SIG-M5 treated with dmso at 0.1 percent for 504 hours (cell line): ENCODE results near the gene ACVR1.
"Not testable (repeated sequence)": the region's sequence is repeated elsewhere in the genome, so short reads cannot be mapped to it uniquely, and the experiment has no call there.

Source experiments
- DNase-seq: peaks from one replicate; lab custom pipeline; 2025; ENCODE audit not compliant: unreplicated experiment; lab: John Stamatoyannopoulos, UW

Gene ACVR1

DNA sequence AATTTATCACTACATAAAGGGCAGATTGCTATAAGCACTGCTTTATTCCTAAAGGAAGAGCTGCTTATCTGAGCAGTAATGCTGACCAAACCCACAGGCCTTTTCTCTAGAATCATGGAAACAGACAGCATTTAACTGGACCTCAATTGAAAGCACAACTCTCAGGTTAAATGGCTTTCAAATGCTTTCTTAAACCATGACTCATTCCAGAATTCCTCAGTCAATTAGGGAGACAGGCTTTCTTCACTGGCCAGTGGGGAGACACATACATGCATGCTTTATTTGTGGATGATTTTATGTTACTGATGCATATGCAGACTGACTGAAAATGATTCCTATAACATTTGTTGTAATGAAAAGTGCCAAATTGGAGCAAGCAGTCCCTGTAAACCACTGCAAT, 114.6 kb downstream of the ACVR1 start:
- DNase-seq, result no peak

DNA sequence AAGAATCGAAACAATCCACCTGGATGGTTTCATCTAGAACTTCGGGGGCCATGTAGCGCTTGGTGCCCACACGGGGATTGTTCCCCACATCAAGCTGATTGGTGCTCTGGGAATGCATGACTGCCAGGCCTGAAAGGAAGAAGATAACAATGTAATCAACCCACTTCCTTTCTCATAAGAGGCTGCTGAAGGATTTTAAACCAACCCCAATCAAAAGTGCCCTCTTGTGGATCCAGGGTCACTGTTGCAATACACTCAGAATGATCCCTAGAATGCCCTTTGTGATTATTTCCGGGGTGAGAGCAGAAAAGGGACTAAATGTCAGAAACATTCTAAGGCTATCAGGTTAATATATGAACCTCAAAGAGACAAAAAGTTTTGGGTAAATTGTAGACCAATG, 115.2 kb downstream of the ACVR1 start:
- DNase-seq, result no peak

DNA sequence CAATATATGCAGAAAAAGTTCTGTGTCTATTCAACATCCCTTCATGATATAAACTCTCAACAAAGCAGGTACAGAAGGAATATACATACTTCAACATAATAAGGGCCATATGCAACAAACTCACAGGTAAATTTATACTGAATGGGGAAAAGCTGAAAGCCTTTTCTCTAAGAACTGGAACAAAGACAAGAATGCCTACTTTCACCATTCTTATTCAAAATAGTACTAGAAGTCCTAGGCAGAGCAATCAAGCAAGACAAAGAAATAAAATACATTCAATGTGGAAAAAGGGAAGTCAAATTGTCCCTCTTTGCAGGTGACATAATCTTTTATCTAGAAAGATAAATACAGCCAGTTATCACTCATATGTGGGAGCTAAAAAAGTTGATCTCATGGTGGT, 116.3 kb downstream of the ACVR1 start:
- no peak for DNase-seq

DNA sequence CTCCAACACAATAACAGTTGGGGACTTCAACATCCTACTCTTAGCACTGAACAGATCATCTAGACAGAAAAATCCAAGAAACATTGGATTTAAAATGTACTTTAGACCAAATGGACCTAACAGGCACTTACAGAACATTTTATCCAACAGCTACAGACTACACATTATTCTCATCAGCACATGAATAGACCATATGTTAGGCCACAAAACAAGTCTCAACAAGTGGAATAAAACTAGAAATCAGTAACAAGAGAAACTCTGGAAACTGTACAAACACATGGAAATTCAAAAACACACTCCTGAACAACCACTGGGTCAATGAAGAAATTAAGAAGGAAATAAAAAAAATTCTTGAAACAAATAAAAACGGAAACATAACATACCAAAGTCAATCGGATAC, 117.5 kb downstream of the ACVR1 start:
- no peak for DNase-seq

DNA sequence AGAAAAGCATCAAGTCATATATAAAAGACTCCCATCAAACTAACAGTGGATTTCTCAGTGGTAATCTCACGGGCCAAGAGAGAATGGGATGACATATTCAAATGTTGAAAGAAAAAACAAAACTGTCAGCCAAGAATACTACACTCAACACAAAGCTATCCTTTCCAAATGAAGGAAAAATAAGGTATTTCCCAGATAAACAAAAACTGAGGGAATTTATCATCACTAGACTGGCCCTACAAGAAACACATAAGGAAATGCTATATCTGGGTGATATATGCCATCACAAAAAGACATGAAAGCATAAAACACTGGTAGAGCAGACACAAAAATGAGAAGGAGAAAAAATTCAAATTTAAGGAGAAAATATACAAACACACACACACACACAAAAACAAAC, 118.6 kb downstream of the ACVR1 start:
- DNase-seq, result no peak

DNA sequence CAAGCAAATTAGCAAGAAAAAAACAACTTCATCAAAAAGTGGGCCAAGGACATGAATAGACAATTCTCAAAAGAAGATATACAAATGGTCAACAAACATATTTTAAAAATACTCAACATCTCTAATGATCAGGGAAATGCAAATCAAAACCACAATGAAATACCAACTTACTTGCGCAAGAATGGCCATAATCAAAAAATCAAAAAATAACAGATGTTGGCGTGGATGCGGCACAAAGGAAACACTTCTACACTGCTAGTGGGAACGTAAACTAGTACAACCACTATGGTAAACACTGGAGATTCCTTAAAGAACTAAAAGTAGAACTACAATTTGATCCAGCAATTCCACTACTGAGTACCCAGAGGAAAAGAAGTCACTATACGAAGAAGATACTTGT, 119.7 kb downstream of the ACVR1 start:
- not testable (repeated sequence) for DNase-seq

DNA sequence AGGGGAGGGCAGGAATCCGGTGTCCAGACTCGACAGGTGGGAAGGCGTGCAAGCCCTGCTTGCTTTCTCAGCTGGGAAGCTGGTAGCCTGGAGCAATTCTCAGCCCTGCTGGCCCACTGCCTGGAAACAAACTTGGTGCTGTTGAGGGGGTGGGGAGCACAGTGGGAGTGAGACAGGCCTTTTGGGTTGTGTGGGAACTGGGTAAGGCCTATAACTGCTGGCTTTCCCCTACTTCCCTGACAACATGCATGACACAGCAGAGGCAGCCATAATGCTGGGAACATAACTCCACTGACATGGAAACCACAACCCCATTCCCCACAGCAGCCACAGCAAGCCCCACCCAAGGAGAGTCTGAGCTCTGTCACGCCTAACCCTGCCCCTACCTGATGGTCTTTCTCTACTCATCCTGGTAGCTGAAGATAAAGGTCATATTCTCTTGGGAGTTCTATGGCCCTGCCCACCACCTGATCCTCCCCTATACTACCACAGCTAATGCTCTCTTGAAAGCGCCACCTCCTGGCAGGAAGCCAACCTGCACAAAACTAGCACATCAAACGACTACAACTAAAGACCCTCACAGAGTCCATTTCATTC, 124.6 kb downstream of the ACVR1 start:
- no peak for DNase-seq

DNA sequence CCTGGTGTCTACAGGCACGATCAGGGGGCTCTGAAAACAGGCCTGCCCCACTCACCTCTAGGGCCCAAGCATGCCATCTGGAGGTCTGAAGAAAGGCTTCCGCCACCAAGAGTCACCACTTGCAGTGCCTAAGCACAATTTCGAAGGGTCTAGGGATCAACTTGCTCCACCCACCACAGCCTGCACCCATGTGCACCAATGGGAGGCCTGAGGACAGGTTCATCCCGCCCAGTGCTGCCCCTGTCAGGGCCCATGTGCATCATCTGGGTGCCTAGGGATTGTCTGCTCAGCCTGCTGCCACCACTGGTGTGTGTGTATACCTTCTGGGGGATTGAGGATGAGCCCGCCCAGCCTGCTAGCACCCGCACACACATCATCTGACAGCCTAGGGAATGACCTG, 126.4 kb downstream of the ACVR1 start:
- no peak for DNase-seq

DNA sequence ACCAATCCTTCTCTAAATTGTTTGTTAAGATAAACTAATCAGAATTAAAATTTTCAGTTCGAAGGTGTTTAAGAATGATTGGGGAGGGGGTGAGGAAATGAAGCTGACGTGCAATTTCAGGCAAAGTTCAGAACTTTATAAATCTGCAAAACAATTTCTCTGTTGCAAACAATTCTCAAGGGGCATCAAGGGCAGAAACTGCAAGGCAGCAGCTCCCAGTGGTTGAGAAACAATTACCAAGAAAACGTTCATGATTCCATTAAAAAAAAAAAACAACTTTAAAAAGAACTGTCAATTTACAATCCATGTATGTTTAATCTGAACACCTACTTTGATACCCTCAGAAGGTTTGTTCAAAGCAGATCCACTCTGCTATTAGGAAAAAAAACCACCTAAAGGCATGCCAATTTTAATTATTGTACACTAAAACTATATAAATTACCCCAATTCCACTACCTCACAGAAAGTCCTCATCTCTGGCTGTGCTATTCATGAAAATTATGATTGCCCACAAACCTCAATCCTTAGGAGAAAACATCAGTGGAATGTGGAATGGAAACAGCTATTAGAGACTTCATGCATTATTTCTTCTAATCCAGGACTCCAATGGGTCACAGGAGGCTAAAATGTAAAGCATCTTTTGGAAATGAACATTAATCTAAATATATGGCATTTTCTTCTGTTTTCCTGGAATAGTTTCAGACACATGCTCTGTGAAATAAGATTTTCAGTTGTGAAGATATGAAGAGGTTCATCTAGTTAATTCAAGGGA, 127.6 kb downstream of the ACVR1 start:
- DNase-seq, result no peak

DNA sequence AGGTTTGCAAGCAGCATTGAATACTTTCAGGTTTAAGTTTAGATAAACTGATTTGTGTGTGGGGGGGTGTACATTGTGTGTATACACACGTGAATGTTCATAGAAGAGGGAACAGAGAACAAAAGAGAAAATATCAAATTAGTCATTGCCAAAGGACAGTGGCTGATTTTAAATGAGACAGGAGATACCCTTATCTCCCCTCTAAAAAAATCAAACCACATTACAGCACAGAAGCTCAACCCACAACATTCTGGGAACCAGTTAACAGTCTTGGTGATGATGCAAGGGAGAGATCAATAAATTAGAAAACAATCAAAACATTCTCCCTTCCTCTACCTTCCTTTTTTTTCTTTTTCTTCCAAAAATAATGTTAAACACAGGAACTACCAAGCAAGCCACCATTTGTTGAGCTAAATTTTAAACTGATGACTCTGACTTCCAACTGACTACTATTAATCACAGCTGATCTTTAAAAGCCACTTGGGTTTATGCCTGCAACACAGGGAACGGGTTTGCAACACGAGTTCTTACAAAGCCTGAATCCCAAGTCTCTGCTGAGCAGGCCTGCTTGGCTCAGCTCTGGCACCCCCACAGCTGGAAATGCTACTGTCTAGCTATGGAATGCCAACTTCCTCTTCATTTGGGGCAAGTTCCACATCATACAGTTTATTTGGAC, 128.3 kb downstream of the ACVR1 start:
- no peak for DNase-seq

DNA sequence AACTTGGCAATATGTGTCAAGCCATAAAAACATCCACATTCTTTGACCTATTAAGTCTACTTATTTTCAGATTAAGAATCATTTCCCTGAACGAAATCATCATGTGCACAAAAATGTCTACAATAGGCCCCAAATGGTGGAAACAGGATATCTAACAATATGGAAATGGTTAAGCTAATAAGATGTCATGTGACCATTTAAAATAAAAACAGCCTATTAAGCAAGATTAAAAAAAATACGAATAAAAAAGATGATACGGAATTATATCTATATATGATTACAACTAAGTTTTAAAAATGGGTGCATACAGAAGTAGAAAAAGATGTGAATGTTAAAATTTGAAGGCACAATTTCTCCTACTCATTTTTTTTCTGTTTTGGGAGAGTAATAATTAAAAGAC, 128.8 kb downstream of the ACVR1 start:
- no peak for DNase-seq

DNA sequence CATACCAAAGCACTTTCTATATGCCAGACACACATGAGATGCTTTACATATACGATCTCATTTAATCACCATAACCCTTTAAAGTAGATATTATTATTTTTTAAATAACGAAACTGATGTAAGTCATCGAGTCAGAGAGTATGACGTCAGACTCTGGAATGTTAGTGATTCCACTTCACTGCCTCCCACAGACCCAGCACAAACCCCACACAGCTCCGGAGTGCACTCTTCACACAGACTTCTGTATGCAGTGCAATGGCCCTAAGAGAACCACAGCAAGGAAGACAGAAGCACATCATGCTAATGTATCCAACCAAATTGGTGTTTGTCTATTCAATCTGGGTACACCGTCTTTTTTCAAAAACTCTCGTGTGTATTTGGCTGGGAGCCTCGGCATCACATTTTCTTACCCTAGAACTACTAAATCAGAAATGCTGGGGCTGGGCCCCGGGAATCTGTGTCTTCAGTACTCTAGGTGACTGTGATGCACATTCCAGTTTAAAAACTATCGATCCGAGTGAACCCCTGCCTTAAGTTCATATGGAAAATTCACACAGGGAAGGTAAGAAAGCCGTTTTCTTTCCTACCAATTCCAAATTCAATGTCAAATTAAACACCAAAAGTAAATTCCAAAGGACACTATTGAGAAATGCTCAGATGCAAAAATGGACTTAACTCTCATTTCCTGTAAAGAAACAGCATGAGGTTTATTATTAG, 129.7 kb downstream of the ACVR1 start:
- no peak for DNase-seq

DNA sequence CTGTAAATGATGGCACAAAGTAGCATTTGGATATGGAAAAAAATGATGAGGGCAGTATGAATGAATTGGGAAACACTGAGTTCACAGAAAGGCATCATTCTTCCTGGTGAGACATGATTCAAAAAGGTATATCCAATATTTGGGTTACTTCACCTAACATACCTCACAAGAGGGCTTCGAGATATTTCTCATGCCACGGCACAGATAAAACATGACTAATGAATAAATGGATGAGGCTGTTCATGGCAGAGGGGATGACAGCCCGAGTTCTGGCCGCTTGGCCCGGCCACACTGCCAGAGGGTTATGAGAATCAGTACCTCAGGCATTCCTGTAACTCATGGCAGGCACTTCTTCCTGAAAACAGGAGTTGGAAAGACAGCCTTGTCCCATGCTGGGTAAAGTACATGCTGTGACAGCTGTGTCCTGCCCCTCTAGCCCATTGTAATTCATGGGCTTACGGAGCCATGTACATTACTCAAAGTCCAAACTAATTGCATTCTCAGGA, 131.5 kb downstream of the ACVR1 start:
- no peak for DNase-seq

DNA sequence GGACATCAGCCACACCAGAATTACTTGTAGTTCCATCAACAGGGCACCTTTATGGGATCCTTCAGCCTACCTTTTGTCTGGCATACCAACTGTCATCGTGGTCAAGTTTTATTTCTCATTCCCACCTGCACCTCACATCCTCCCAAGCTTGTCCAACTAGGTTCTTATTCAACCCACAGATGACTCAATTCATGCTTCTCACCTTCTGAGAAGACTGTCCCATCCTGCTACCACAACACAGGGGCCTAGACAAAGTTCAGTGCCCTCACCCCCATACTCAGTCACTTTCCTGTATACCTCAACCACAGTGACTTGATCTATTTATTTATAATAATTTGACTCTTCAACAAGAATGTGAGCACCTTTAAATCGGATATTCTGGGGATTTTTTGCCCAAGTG, 133.1 kb downstream of the ACVR1 start:
- DNase-seq, result no peak

DNA sequence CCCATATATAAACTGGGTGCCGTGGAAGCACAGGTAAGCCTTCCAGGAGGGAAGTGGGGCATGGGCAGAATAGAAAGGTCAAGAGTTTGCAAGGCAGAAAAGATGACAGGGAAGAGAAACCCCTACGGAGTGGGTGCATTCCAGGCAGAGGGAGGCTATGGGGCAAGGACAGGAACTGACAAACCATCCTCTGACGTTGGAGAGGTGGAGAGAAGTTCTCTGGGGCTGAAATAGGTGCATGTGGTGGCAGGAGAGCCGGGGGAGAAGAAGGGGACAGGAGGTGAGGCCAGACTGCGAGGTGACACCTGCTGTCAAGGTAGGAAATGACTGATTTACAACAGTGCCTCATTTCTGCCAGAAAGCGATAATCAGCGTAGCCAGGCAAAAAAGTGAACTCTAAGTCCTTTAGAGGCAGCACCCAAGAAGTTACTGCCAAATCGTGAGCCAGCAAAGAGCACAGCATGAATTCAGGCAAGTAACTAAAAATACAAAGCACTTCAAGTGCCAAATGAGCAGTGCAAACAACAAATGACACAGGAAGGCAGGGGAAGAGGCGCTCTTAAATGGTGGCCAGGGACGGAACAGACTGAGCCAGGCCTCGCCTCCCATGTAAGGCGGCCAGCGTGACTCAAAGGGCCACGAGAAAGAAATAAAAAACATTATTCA, 134.2 kb downstream of the ACVR1 start:
- no peak for DNase-seq

DNA sequence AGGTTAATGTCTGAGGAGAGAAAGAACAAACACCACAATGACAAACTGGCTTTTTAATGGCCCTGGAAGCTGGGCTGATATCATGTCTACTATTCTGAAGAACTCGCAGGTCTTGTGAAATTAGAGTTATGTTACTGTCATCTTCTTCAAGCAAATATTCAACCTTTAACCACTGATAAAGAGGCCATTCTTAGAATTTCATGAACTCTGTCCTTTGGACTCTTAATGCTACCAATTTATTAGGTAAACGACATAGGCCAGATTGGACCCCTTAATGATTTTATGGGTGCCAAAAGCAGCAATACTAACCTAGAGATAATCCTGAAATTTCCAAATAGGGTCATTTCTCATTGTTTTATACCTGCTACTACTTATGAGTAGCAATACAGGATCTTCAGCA, 138.5 kb downstream of the ACVR1 start:
- DNase-seq, result no peak

DNA sequence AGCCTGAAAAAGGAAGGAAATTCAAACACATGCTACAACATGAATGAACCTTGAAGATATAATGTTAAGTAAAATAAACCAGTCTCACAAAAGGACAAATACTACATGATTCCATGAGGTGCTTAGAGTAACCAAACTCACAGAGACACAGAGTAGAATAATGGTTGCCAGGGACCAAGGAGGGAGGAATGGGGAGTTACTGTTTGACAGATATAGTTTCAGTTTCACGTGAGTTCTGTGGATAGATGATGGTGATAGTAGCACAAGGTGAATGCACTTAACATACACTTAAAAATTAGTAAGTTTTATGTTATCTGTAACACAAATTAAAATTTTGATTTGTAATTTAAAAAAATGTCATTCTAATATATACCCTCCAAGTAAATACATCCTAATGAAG, 140.6 kb downstream of the ACVR1 start:
- DNase-seq, result no peak

DNA sequence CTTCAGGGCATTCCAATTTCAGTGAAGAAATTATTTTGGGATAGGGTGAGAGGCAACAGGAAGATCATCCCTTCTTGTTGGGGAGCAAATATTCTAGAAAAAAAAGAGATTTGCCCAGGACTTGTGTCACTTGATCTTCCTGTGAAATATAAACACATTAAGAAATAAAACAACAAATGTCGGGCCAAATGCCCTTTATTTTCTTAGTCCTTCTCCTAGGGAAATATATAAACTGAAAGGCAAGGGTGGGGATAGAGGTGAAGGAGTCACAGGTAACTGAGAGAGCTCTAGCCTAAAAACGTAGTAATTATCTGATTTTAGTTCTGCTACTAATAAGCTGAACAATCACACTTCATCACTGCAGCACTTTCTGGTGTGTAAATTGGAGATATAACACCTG, 142.9 kb downstream of the ACVR1 start:
- no peak for DNase-seq

DNA sequence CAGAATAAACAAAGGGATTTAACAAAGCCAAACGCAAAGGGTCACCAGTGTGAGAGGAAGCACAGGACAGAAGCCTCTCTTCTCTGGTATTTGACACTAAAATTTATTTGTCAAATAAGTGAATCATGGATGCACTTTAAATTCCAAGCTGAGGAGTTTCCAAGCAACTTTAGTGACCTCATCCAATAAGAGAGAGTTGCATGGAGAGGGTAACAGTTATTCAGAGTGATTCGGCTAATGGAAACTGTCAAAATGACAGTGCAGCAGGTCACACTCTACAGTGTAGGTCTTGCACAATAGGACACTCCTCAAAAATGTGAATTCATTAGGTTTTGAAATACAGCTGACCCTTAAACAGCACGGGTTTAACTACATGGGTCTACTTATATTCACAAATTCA, 143.5 kb downstream of the ACVR1 start:
- DNase-seq, result no peak

DNA sequence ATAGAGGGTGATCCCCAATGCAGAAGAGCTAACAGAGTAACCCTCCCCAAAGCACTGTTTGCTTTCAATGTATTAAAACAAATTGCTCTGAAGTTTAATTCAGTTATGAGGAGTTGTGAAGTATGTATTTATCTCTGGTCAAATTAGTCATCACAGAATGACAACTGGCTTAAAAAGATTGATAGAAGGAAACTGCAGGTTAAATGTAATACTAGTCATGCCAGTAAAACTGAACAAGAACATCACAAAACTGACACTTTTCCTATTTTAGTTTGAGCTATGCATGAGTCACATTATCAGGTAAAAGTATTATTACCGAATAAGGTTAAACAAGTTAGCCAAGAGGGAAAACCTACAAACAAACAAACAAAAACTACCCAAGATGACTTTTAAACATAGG, 148.4 kb downstream of the ACVR1 start:
- DNase-seq, result no peak

DNA sequence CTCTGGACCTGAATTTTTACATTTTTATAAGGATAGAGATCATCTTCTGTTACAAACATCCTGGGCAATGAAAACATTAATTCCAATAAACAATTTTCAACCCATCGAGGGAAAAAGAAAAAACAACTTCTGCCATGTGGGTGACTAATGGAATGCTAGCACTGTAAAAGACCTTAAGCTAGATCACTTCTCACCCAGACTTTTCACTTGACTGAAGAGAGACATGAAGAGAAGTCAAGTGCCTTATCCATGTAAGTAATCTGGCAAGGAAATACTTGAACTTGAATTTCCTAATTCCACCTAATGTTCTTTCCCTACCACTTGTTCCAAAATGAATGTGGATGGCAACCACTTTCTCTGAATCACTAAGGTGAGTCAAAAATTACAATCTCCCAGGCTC, 149.2 kb downstream of the ACVR1 start:
- DNase-seq, result no peak
